PC-9 (cell line): ENCODE data around the gene KLHL35.

ENCODE experiments used
- EZH2 ChIP-seq: fragments of 200-600 bp; sonication (generic); IDR thresholded peaks from 2 replicates; pipeline ENCODE4 v1.8.0; 2017; ENCODE audit warnings: antibody characterized with exemption, low read depth
- TF ChIP-seq, protein P1 (sequence below): fragments of 200-600 bp; sonication (generic); conservative IDR thresholded peaks from 2 replicates; pipeline ENCODE4 v1.6.1; 2017; ENCODE audit warnings: mixed run types, antibody characterized with exemption, mild to moderate bottlenecking, moderate library complexity

DNA sequence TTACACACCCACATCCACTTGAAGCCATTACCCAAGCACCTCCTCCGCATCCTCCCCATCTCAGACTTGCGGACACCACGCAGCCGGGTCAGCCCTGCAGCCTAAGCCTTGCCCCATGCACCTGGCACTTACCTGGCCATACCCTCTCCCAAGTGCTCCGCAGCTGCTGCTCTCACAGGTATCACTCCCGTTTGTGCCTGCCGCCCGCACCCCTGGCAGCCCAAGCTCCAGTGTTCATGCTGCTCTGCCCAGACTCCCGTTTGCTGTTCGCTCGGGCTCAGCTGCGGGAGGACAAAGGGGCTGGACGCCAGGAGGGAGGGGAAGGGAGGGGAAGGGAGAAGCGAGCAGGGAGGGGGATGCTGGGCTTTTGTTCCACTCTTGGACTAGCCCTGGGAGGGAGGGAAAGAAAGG, at the start of gene KLHL35:
- TF ChIP-seq, protein P1, sequence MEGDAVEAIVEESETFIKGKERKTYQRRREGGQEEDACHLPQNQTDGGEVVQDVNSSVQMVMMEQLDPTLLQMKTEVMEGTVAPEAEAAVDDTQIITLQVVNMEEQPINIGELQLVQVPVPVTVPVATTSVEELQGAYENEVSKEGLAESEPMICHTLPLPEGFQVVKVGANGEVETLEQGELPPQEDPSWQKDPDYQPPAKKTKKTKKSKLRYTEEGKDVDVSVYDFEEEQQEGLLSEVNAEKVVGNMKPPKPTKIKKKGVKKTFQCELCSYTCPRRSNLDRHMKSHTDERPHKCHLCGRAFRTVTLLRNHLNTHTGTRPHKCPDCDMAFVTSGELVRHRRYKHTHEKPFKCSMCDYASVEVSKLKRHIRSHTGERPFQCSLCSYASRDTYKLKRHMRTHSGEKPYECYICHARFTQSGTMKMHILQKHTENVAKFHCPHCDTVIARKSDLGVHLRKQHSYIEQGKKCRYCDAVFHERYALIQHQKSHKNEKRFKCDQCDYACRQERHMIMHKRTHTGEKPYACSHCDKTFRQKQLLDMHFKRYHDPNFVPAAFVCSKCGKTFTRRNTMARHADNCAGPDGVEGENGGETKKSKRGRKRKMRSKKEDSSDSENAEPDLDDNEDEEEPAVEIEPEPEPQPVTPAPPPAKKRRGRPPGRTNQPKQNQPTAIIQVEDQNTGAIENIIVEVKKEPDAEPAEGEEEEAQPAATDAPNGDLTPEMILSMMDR: no peak
- no peak for TF ChIP-seq EZH2
